GM18858 (cell line): ENCODE measurements around the gene TSPEAR.

Experiments used
- ATAC-seq: cut with Tn5 transposase; IDR thresholded peaks from one replicate; pipeline ENCODE4 v1.9.1; 2021; ENCODE audit not compliant: unreplicated experiment

The TSPEAR gene

DNA sequence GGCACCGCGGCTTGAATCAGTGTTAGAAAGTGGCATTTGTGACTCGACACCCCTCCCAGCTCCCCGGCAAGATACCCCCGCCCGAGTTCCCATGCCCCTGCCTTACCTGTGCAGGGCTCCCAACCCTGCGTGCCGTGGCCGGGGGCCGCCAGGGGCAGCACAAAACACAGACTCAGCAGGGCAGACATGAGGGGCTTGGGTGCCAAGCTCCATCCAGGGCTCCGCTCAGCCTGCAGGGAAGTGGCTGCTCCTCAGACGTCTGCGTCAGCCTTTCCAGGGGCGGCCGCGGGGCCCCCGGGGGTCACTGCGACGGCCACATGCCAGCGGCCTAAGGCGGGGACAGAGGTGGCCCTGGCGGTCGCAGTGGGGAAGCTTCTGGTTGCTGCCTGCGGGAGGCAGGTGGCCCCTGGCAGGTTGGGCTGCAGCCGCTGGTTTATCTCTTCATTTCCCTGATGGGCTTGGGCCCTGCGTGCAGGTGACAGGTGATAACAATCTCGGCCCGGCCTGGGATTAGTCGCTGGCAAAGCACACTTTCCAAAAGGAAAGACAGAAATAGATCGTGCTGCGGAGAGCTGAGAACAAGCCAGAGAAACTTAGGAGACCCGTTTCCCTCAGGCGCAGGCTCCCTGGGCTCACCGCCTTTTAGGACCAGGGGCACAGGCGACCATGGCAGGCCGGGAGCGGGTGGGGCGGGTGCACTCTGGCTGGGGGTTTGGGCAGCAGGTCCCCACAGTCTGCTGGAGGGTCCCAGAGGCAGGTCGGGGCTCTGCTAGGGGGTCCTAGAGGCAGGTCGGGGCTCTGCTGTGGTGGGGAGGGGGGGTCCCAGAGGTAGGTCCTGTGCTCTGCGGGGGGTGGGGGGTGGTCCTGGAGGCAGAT lies at the start of gene TSPEAR:
TSPEAR (minus strand) TSS at position 246 of the 876 bp plus-strand sequence; CDS start at position 188, 58 bp downstream.
- ATAC-seq = no peak

DNA sequence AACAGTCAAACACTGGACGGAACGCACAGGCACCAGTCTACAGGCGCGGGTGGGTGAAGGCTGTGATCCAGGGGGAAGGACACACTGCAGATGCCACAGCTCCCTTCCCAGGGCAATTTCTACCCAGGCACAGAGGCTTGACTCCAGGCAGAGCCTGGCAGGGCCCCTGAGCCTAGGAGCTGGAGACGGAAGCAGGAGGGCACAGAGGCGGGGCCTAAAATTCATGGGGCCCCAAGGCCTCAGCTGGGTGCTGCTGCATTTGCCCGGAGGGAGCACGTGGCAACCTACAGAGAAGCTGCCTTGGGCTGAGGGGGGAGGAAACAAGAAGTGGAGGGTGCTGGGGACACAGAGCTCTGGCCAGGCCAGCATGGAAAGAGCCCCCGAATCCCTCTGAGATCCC lies 49.0 kb upstream of the TSPEAR start:
- no peak for ATAC-seq

DNA sequence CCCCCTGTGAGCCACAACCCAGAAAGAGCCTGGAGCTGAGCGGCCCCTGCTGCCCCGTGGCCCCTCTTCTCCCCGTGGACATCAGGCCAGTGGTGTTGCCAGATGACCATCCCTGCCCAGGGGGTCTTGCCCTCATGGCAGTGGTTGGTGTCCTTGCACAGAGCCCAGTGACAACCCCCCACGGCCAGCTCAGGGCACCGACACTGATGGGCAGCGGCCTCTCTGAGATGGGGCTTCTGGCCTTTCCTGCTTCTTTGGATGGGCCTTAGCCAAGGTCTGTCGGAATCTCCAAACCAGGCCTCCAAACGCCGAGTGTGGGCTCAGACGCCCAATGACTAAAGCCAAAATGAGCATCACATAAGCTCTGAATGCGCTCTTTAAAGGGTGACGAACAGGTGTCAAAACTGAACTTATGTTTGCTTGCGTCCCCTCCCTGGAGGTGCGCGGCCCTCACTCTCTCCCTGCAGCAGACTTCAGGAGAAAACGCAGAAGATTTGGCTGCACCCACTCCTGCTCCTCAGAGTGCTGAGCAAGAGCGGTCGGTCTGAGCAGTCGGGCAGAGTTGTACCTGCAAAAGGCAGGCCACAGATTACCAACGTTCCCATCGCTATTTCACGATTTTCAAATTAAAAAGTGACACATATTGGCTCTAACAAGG lies 48.4 kb upstream of the TSPEAR start:
- no peak for ATAC-seq

DNA sequence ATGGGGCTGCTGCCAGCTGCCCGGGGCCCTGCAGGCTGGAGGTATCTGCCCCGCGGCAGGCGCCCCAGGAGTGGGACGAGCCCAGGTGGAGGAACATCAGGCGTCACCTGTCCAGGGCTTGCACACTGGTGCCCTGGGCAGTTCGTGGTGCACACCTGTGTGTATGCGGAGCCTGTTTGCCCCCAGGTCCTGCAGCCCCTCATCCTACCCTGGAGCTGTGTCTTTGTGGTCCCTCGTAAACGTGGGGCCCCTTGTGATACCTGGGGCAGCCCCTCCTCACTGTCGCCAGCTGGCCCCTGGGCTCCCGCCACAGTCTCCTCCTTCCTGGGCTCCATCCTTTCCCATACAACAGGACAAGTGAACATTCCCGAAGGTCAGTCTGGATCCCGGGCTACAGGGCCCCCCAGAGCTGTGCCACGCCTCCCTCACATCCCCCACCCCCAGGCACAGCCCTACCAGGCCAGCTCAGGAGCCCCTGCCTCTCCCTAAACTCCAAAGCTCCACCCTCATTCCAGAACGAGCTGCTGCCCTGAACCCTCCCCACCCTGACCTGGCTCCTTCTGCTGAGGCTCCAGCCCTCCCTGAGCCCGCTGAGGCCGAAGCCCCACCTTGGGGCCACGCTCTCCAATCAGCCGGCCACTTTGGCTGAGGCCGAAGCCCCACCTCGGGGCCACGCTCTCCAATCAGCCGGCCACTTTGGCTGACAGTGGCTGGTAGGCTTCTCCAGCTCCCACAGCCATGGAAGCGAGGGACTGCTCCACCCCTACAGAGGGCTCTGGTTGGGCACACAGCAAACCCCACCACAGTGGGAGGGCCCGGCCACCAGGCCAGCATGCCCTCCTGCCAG lies 47.6 kb upstream of the TSPEAR start:
- no peak for ATAC-seq

GRCh38 chr21:44758141-44758561 lies 46.8 kb upstream of the TSPEAR start:
- no peak for ATAC-seq

- ATAC-seq = no peak
Measured at GRCh38 chr21:44757731-44758130, 46.4 kb upstream of the TSPEAR start.

DNA sequence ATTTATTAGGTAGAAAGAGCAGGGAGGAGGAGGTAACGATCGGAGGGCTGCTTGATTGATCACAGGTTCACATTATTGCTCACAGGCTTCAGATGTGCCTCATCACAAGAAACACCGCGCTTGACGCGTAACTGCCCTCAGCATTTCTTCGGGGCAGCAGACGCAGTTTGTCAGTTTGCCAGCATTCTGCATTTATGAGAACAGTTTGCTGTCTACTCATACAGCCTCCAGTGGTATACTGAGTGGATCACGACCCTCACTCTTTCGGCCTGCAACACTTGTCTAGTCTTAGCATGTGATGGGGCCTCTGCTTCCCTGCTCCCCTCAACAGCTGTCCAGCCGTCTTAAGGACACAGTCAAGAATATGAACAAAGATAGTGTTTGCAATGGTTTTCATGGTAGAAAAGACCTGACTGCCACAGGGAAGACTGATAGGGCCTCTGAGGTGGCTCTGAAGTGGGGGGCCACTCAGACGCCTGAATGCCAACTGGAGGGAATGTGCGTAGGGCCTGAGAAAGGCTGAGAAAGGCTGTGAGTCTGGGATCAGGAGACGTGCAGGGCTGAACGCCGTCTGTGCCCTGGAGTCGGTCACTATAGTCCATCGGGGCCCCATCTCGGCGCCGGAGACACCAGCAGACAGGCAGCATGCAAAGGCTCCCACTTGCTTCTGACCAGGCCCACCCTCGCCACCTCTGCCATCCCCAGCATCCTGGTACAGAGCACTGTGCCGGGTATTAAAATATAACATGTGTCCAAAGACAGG lies 45.2 kb upstream of the TSPEAR start:
- no peak for ATAC-seq

DNA sequence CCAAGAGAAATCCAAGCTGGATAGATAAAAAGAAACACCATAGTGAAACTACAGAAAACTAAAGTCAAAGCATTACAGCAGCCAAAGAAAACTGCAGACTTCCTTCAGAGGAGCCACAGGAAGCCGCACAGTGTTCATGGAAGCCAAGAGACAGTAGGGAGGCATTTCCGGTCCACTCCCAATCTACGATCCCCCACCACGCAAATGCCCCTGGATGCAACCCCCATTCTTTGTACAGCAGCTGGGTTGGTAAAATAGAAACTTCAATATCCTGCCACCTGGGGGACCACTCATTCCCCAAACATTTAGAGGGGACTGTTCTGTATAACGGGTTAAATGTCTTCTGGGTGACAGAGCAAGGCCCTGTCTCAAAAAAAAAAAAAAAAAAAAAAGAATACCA lies 43.9 kb upstream of the TSPEAR start:
- no peak for ATAC-seq

- ATAC-seq = no peak
Measured at GRCh38 chr21:44753357-44753756, 42.0 kb upstream of the TSPEAR start.

DNA sequence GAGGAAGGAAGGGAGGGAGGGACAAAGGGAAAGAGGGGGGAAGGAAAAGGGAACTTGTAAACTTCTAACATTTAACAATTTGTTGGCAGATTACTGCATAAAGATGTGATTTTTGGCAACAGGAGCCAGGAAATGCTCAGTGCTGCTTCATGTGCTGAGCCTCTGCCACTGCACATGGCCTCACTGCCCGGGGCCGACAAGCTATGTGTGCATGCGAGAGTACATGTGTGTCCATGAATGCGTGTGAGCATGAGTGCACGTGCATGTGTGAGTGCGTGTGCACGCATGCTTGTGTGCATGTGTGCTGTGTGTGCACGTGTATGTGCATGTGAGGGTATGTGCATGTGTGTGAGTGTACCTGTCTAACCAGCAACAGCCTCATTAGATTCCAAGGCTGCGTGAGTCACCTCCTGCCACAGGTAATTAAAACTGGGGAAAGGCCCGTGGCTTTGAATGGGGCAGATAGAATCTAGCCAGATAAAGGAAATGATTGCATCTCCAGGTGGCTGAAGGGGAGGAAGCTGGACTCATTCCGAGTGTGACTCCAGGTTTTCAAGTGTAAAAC lies 41.4 kb upstream of the TSPEAR start:
- ATAC-seq = no peak

GRCh38 chr21:44751799-44752636 lies 40.6 kb upstream of the TSPEAR start:
- no peak for ATAC-seq

GRCh38 chr21:44751186-44751798 lies 39.9 kb upstream of the TSPEAR start:
- no peak for ATAC-seq

- no peak for ATAC-seq
Measured at GRCh38 chr21:44750675-44751025, 39.3 kb upstream of the TSPEAR start.

GRCh38 chr21:44749759-44750674 lies 38.6 kb upstream of the TSPEAR start:
- ATAC-seq = no peak

DNA sequence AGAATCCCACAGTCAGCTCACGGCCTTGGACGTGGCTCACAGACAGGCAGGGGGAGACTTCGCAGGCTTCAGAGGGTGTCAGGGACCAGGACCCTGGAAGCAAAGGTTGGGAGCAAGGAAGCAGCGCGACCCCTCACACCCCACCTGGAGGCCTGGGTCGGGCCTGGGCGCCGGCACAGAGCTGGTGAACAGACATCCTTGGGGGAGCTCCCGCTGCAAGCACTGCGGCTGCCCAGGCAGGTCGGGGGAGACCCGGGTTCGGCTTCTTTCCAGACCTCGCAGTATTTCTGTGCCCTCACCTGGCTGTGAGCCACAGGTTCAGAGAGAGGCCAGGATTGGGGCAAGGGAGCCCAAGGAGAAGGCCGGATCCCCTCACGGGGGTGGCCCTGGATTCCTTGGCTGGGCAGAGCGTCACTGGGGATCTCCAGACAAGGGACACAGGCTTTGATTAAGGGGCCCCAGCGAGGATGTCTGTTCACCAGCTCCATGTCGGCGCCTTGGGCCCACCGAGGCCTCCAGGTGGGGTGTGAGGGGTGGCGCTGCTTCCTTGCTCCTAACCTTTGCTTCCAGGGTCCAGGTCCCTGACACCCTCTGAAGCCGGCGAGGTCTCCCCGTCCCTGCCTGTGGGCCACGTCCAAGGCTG lies 37.9 kb upstream of the TSPEAR start:
- no peak for ATAC-seq

DNA sequence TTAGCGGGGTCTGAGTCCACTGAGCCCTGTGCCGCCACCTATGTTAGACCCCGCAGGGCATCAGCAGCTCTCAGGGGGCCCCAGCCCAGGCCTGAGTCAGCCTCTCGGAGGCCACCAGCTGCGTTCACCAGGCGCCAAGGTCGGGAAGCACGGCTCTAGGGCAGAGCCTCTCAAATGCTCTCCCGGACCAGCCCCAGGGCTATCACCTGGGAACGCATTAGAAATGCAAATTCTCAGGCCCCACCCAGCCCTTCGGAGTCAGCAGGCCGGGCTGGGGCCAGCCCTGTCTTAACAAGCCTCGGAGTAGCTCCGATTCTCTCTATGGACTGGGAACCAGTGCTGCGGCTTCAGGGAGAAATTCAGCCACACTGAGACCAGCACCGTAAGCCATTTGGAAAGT lies 37.2 kb upstream of the TSPEAR start:
- no peak for ATAC-seq

- ATAC-seq = no peak
Measured at GRCh38 chr21:44742418-44743153, 31.2 kb upstream of the TSPEAR start.
